H1 (cell line): Measurements from ENCODE around the gene SLC7A10.

Experiments used
- CTCF ChIP-seq, 3 experiments: IDR thresholded peaks; 1 replicate in 2 of 3; 2 replicates in 1 of 3; pipeline versions ENCODE4 v1.5.1 to v1.6.1; 2011; ENCODE audit warnings: low read length in 3 of 3, mild to moderate bottlenecking in 3 of 3, inconsistent platforms in 2 of 3, low read depth in 1 of 3, moderate library complexity in 1 of 3; ENCODE audit not compliant: insufficient read depth in 1 of 3; ENCODE audit errors: control extremely low read depth in 1 of 3
- EP300 ChIP-seq, 2 experiments: IDR thresholded peaks; 1 replicate in 1 of 2; 2 replicates in 1 of 2; pipeline ENCODE4 v1.6.1; 2011 to 2012; ENCODE audit warnings: low read depth in 2 of 2, low read length in 2 of 2, mild to moderate bottlenecking in 2 of 2, borderline replicate concordance in 1 of 2, inconsistent platforms in 1 of 2, moderate library complexity in 1 of 2
- EZH2 ChIP-seq: fragments of 200-600 bp; sonication (generic); IDR thresholded peaks from 2 replicates; pipeline ENCODE4 v1.7.1; 2012; ENCODE audit warnings: low read depth, mild to moderate bottlenecking, moderate library complexity, low read length, inconsistent platforms; ENCODE audit not compliant: severe bottlenecking
- GABPA ChIP-seq: IDR thresholded peaks from 2 replicates; pipeline ENCODE4 v1.6.1; 2011; ENCODE audit warnings: mild to moderate bottlenecking, low read length, moderate library complexity, borderline replicate concordance; ENCODE audit not compliant: insufficient read depth
- HDAC2 ChIP-seq, 2 experiments: fragments of 300-600 bp in 1 of 2; sonication (generic) in 1 of 2; IDR thresholded peaks; 2 replicates each; pipeline ENCODE4 v1.6.1; 2011 to 2012; ENCODE audit warnings: low read depth in 2 of 2, low read length in 2 of 2, mild to moderate bottlenecking in 2 of 2, moderate library complexity in 2 of 2, borderline replicate concordance in 1 of 2, inconsistent platforms in 1 of 2
- PHF8 ChIP-seq: fragments of 200-600 bp; sonication (generic); conservative IDR thresholded peaks from 2 replicates; pipeline ENCODE4 v1.7.1; 2012; ENCODE audit warnings: low read depth, mild to moderate bottlenecking, inconsistent platforms, low read length, moderate library complexity
- POLR2A ChIP-seq, 2 experiments: IDR thresholded peaks; 1 replicate in 1 of 2; 2 replicates in 1 of 2; pipeline ENCODE4 v1.6.1; 2011; ENCODE audit warnings: low read depth in 2 of 2, low read length in 2 of 2, mild to moderate bottlenecking in 2 of 2; ENCODE audit errors: control extremely low read depth in 1 of 2
- POLR2AphosphoS5 ChIP-seq: IDR thresholded peaks from 2 replicates; pipeline ENCODE4 v1.6.1; 2011; ENCODE audit warnings: low read depth, low read length
- RNF2 ChIP-seq: fragments of 200-900, 300-1000 bp; sonication (generic); IDR thresholded peaks from 2 replicates; pipeline ENCODE4 v1.7.1; 2016; ENCODE audit warnings: borderline replicate concordance, low read depth, mild to moderate bottlenecking, antibody characterized with exemption, low read length; ENCODE audit not compliant: poor library complexity, severe bottlenecking; ENCODE audit errors: missing control alignments
- SAP30 ChIP-seq: fragments of 300-600 bp; sonication (generic); IDR thresholded peaks from 2 replicates; pipeline ENCODE4 v1.7.1; 2012; ENCODE audit warnings: low read length, moderate library complexity, mild to moderate bottlenecking, inconsistent platforms; ENCODE audit not compliant: insufficient read depth, insufficient replicate concordance
- SIN3A ChIP-seq, 2 experiments: IDR thresholded peaks in 1 of 2; conservative IDR thresholded peaks in 1 of 2; 2 replicates each; pipeline ENCODE4 v1.6.1; 2011 to 2012; ENCODE audit warnings: low read length in 2 of 2, improper control_type of control experiment in 1 of 2, low read depth in 1 of 2, mild to moderate bottlenecking in 1 of 2

GRCh38 chr19:33211794-33212435 is 13.7 kb downstream of the SLC7A10 start:
- TF ChIP-seq SIN3A (conservative IDR thresholded peaks at IDR 0.05 in 1 of 2, IDR thresholded peaks at IDR 0.05 in 1 of 2; ENCODE audit: low read depth in 1 of 2, low read length in 2 of 2) (no peak), POLR2A (IDR thresholded peaks at IDR 0.05; ENCODE audit: control extremely low read depth in 1 of 2, low read depth in 2 of 2, low read length in 2 of 2) (no peak), EZH2 (no peak), POLR2AphosphoS5 (no peak), PHF8 (no peak), CTCF (IDR thresholded peaks at IDR 0.05; ENCODE audit: control extremely low read depth in 1 of 3, insufficient read depth in 1 of 3, low read depth in 1 of 3, low read length in 3 of 3) (no peak), HDAC2 (IDR thresholded peaks at IDR 0.05; ENCODE audit: borderline replicate concordance in 1 of 2, low read depth in 2 of 2, low read length in 2 of 2) (no peak), RNF2 (no peak), EP300 (IDR thresholded peaks at IDR 0.05; ENCODE audit: borderline replicate concordance in 1 of 2, low read depth in 2 of 2, low read length in 2 of 2) (no peak), SAP30 (no peak), GABPA (no peak)
